Keratinocyte (primary cell): ENCODE results near the gene SLC36A3. TPM values are rescaled to one million over a fixed set of nuclear protein-coding genes. Genes with fewer than 3 reads are reported as not detected.
A peak's percentile ranks its signal among the peaks of the same experiment; 100 is the strongest.

ENCODE experiments used
- DNase-seq: peaks from one replicate; pipeline ENCODE4 v3.0.0-alpha.2; 2011; ENCODE audit warnings: low read depth, missing footprints, low spot score
- FAIRE-seq: peaks from 2 replicates; lab custom pipeline; 2011; peaks lifted over from hg19 to GRCh38; lab: Jason Lieb, UNC
- H2AFZ ChIP-seq: 2 replicates; pipeline ENCODE4 v1.6.0; 2012; ENCODE audit warnings: low read length, control low read depth, inconsistent platforms; ENCODE audit not compliant: control insufficient read depth
- H3K27ac ChIP-seq: 2 replicates; pipeline ENCODE4 v1.5.1; 2011; ENCODE audit warnings: low read length; ENCODE audit not compliant: control insufficient read depth, insufficient read depth
- H3K27me3 ChIP-seq: 3 replicates; pipeline ENCODE4 v1.6.0; 2011; ENCODE audit warnings: low read length; ENCODE audit not compliant: control insufficient read depth, insufficient read depth; ENCODE audit errors: extremely low read depth
- H3K36me3 ChIP-seq, 2 experiments: 2 replicates in 1 of 2; 3 replicates in 1 of 2; pipeline ENCODE4 v1.5.1; 2011; ENCODE audit warnings: low read length in 2 of 2, mild to moderate bottlenecking in 1 of 2; ENCODE audit not compliant: control insufficient read depth in 2 of 2, insufficient read depth in 2 of 2; ENCODE audit errors: extremely low read depth in 1 of 2
- H3K4me1 ChIP-seq: 3 replicates; pipeline ENCODE4 v1.5.1; 2011; ENCODE audit warnings: low read length; ENCODE audit not compliant: control insufficient read depth, insufficient read depth; ENCODE audit errors: extremely low read depth
- H3K4me2 ChIP-seq: 3 replicates; pipeline ENCODE4 v1.6.0; 2011; ENCODE audit warnings: low read depth, low read length; ENCODE audit not compliant: control insufficient read depth, insufficient read depth; ENCODE audit errors: extremely low read depth
- H3K4me3 ChIP-seq, 3 experiments: fragments of 200-600 bp in 1 of 3; sonication (generic) in 1 of 3; 2 replicates in 2 of 3; 3 replicates in 1 of 3; pipeline ENCODE4 v1.5.1; 2011 to 2016; ENCODE audit warnings: low read length in 3 of 3, mild to moderate bottlenecking in 3 of 3, control low read depth in 2 of 3, inconsistent platforms in 1 of 3, low read depth in 1 of 3, mixed read lengths in 1 of 3, mixed run types in 1 of 3, moderate library complexity in 1 of 3; ENCODE audit not compliant: control insufficient read depth in 2 of 3, insufficient read depth in 2 of 3; ENCODE audit errors: extremely low read depth in 1 of 3
- H3K79me2 ChIP-seq: 2 replicates; pipeline ENCODE4 v1.6.0; 2012; ENCODE audit warnings: low read length; ENCODE audit not compliant: control insufficient read depth, insufficient read depth
- H3K9ac ChIP-seq: 3 replicates; pipeline ENCODE4 v1.6.0; 2011; ENCODE audit warnings: low read length; ENCODE audit not compliant: control insufficient read depth, insufficient read depth; ENCODE audit errors: extremely low read depth
- H3K9me1 ChIP-seq: 3 replicates; pipeline ENCODE4 v1.6.0; 2011; ENCODE audit warnings: low read length; ENCODE audit not compliant: control insufficient read depth, insufficient read depth; ENCODE audit errors: extremely low read depth
- H3K9me3 ChIP-seq: 2 replicates; pipeline ENCODE4 v1.5.1; 2012; ENCODE audit warnings: low read depth, low read length; ENCODE audit not compliant: control insufficient read depth
- H4K20me1 ChIP-seq: 3 replicates; pipeline ENCODE4 v1.6.0; 2011; ENCODE audit warnings: low read length; ENCODE audit not compliant: control insufficient read depth, insufficient read depth; ENCODE audit errors: extremely low read depth
- EZH2 ChIP-seq: IDR thresholded peaks from one replicate; pipeline ENCODE4 v1.6.1; 2012; ENCODE audit warnings: inconsistent platforms, mild to moderate bottlenecking, low read length, moderate library complexity
- dilution Hi-C: fragments of 300-500 bp; cut with MboI; formaldehyde crosslinking; loops from one replicate; pipeline ENCODE4 v1.7.0; 2020; ENCODE audit warnings: low sequenced_read_pairs; ENCODE audit not compliant: extremely low pct_ligation_motif_present
- polyA plus RNA-seq, 5 experiments: library from polyadenylated mRNA; depleted of rRNA in 3 of 5; stranded (reverse) in 3 of 5; stranded (forward) in 1 of 5; unstranded in 1 of 5; fragments of >200 nt; gene quantifications; 1 replicate in 1 of 5; 2 replicates in 3 of 5; 3 replicates in 1 of 5; pipeline versions ENCODE4 v1.2.1 to v1.2.3, GENCODE V29; 2011 to 2012; ENCODE audit warnings: missing spikeins in 2 of 5, low read depth in 1 of 5, low replicate concordance in 1 of 5
- TF ChIP-seq, protein P1 (sequence below), 3 experiments: IDR thresholded peaks in 1 of 3; conservative IDR thresholded peaks in 1 of 3; optimal IDR thresholded peaks in 1 of 3; 2 replicates in 2 of 3; 3 replicates in 1 of 3; pipeline versions ENCODE3 to v1.5.1; 2011; ENCODE audit warnings: low read length in 3 of 3, mild to moderate bottlenecking in 3 of 3, moderate library complexity in 2 of 3, control low read depth in 1 of 3, inconsistent platforms in 1 of 3; ENCODE audit not compliant: insufficient read depth in 2 of 3; ENCODE audit errors: extremely low read depth in 1 of 3

Gene SLC36A3
- polyA plus RNA-seq, 1 donor (not counting 4 experiments of a cell fraction or from before 2014, with no cell fraction given): not detected

GRCh38 chr5:151264113-151264512 is 39.5 kb downstream of the SLC36A3 start:
- FAIRE-seq (peak; percentile 97), DNase-seq (peak; percentile 73)
- peak overlapping the region; percentile 89 for H3K4me2 ChIP-seq
- H3K79me2 ChIP-seq: peaks cover 23% of the 10 kb centered on the region
- H3K27ac ChIP-seq: peak overlapping the region; percentile 91
- H3K27me3 ChIP-seq: no peaks in the 10 kb centered on the region
- no peaks in the 10 kb centered on the region for H3K9me3 ChIP-seq
- H2AFZ ChIP-seq: peak overlapping the region; percentile 47
- H4K20me1 ChIP-seq: no peaks in the 10 kb centered on the region
- no peaks in the 10 kb centered on the region for H3K9me1 ChIP-seq
- peaks cover 29% of the 10 kb centered on the region for H3K4me1 ChIP-seq
- dilution Hi-C loops: no loop called here
- TF ChIP-seq, protein P1, sequence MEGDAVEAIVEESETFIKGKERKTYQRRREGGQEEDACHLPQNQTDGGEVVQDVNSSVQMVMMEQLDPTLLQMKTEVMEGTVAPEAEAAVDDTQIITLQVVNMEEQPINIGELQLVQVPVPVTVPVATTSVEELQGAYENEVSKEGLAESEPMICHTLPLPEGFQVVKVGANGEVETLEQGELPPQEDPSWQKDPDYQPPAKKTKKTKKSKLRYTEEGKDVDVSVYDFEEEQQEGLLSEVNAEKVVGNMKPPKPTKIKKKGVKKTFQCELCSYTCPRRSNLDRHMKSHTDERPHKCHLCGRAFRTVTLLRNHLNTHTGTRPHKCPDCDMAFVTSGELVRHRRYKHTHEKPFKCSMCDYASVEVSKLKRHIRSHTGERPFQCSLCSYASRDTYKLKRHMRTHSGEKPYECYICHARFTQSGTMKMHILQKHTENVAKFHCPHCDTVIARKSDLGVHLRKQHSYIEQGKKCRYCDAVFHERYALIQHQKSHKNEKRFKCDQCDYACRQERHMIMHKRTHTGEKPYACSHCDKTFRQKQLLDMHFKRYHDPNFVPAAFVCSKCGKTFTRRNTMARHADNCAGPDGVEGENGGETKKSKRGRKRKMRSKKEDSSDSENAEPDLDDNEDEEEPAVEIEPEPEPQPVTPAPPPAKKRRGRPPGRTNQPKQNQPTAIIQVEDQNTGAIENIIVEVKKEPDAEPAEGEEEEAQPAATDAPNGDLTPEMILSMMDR (optimal IDR thresholded peaks at IDR 0.05 in 1 of 3, IDR thresholded peaks at IDR 0.05 in 1 of 3, conservative IDR thresholded peaks at IDR 0.05 in 1 of 3; ENCODE audit: extremely low read depth in 1 of 3, insufficient read depth in 2 of 3, low read length in 3 of 3): peak in 2 of 3 experiments; percentile 3 to 15
- TF ChIP-seq EZH2: no peak
- H3K36me3 ChIP-seq: peaks cover 23 to 25% of the 10 kb centered on the region in 2 experiments
- H3K9ac ChIP-seq: peak overlapping the region; percentile 61
- H3K4me3 ChIP-seq: peak overlapping the region in 2 of 3 experiments; percentile 34 to 39

DNA sequence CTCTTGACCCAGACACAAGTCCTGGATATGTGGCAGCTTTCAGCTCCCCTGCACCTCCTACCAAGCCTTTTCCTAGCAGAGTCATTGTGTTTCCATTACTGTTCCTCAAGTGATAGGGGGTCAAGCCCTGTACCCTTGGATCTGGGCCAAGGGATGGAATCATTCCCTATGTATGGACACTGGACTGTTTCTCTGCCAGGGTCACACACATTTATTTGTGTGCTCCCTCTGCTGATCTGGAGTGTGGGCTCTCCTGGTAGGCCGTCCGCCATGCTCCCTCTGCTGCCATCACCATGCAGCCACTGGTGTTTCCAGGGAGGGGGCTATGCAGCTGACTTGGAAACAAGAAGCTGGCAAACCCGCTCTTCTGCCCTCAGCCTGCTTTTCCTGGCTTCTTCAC is 41.0 kb downstream of the SLC36A3 start:
- DNase-seq (no peak), FAIRE-seq (no peak)
- Histone ChIP-seq H3K4me1 (peaks cover 44% of the 10 kb centered on the region), H3K27me3 (no peaks in the 10 kb centered on the region), H2AFZ (no peak overlapping the region), H3K9ac (no peak overlapping the region), H3K79me2 (peaks cover 31% of the 10 kb centered on the region), H3K27ac (no peak overlapping the region), H3K4me3 (no peak overlapping the region), H3K4me2 (no peak overlapping the region), H3K9me3 (no peaks in the 10 kb centered on the region), H4K20me1 (no peaks in the 10 kb centered on the region), H3K36me3 (peaks cover 16 to 22% of the 10 kb centered on the region in 2 experiments), H3K9me1 (no peaks in the 10 kb centered on the region)
- dilution Hi-C loops: no loop called here
- TF ChIP-seq, protein P1 (optimal IDR thresholded peaks at IDR 0.05 in 1 of 3, IDR thresholded peaks at IDR 0.05 in 1 of 3, conservative IDR thresholded peaks at IDR 0.05 in 1 of 3; ENCODE audit: extremely low read depth in 1 of 3, insufficient read depth in 2 of 3, low read length in 3 of 3): no peak
- no peak for TF ChIP-seq EZH2
